GM12801 (cell line): ENCODE results near the gene COP1.

Source experiments
- CTCF ChIP-seq: IDR thresholded peaks from one replicate; pipeline ENCODE4 v1.5.1; 2011; ENCODE audit warnings: control low read depth; ENCODE audit not compliant: insufficient read length; ENCODE audit errors: extremely low read depth

The COP1 gene

GRCh38 chr1:176174108-176174507 lies 33.0 kb downstream of the COP1 start:
- no peak for TF ChIP-seq CTCF

- TF ChIP-seq CTCF: no peak
Measured at GRCh38 chr1:176172215-176172614, 34.9 kb downstream of the COP1 start.

- no peak for TF ChIP-seq CTCF
Measured at GRCh38 chr1:176167210-176167609, 39.9 kb downstream of the COP1 start.

- TF ChIP-seq CTCF: no peak
Measured at GRCh38 chr1:176165573-176165972, 41.5 kb downstream of the COP1 start.

GRCh38 chr1:176164014-176164678 lies 42.9 kb downstream of the COP1 start:
- no peak for TF ChIP-seq CTCF

GRCh38 chr1:176159993-176160392 lies 47.1 kb downstream of the COP1 start:
- no peak for TF ChIP-seq CTCF

- TF ChIP-seq CTCF: no peak
Measured at GRCh38 chr1:176157995-176158394, 49.1 kb downstream of the COP1 start.
